GM18498 (cell line): ENCODE results near the gene IGSF11.
"Not testable (repeated sequence)": the region's sequence is repeated elsewhere in the genome, so short reads cannot be mapped to it uniquely, and the experiment has no call there.

Source experiments
- ATAC-seq: cut with Tn5 transposase; IDR thresholded peaks from one replicate; pipeline ENCODE4 v1.9.1; 2021; ENCODE audit warnings: mild to moderate bottlenecking, moderate library complexity; ENCODE audit not compliant: unreplicated experiment

The IGSF11 gene

DNA sequence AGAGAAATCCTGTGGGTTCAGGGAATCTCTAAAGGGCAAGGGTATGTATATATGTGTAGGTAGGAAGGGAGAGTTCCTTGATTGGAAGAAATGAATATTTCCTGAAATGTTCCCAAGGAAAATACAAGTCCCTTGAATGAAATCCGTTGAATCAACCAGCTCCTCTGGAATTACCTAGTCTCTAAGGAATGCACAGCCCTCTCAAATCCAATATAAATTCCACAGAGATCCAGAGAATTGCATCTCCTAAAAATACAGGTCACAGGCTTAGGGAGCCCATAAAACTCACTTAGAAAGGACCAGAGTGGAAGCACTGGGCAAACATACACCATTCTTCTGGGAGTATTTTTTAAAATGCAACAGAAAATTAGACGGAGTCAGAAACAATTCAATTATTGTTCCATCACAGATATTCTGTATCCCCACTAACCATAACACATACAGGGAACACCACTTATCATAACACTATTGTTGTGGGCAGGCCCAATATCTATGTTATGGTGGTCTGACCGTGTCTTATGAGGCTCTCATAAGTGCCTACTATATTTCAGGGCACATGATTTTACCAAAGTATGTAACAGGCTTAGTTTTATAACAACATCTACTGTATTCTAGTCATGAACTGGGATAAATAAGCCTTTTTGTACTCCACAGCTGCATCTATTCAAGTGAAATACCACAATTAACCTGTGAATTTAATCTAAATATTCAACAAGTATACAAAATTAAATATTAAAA, 43.7 kb downstream of the IGSF11 start:
- no peak for ATAC-seq

DNA sequence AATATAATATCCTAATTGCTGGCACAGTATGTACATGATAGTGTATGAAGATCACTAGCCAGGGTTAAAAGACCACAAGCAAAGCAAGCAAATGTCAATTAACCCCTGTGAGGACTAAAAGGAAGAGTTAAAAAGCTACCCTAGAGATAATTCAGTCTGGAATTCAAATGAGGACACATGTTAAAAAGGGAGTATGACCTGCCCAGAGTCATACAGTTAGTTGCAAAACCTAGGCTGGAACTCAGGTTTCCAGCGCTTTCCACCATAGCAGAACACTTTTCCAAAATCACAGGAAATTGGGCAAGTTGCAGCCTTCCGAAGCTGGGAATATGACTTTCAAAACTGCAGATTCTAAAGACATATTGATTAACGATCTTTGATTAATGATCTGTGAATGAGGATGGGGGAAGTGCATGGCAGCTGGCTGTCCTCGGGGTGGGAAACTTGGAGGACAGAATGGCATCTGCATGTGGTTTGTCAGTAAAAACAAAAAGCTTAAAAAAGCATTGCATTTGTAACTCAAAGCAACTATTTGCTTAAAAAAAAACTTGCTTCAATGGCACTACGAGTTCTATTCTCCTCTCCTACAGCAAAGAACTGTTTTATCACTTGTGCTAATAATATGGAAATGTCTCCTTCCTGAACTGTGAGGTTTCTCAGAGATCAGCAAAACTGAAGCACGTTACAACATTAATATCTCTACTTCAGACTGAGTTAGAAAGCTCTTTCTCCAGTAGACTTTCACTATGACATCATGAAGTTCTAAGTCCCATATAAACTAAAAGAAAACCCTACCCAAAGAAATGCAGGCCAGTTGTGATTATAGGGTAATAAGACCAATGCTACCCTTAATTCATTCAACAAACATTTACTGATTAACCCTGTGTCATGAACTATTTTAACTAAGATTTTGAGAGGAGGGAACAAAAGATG, 46.2 kb downstream of the IGSF11 start:
- no peak for ATAC-seq

DNA sequence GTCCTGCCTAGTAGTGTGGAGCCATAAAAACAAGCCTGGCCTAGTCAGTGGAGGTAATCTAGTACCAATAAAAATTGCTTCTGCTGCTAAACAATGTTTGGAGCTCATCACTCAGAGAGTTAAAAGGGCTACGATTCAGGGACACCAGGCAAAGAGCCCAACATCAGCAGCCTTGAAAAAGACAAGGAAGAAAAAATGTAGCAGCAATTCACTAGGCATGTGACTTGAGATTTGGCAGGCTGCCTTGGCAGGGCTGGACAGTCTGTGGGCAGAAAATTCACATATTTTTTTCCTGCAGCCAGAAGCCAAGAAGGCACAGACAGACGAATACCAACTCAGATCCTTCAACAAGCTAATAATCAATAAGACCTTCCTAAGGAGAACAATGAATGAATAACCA, 47.2 kb downstream of the IGSF11 start:
- no peak for ATAC-seq

DNA sequence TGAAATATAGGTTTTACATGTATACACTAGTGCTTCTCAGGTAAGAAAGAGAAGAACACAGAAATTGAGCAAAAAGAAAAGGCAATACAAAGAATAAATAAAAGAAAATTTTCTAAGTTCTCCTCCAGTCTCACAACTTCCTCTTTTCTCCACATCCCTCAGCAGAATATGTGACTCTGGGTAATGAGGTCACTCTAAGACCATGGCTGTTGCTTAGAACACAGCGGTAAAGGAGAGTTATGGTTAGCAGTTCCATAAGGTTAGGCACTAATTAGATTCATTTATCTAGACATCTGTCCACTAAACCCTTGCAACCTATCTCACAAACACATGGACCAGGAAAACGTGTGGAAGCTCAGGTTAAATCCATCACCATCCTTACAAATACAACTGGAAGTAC, 47.9 kb downstream of the IGSF11 start:
- ATAC-seq = no peak

DNA sequence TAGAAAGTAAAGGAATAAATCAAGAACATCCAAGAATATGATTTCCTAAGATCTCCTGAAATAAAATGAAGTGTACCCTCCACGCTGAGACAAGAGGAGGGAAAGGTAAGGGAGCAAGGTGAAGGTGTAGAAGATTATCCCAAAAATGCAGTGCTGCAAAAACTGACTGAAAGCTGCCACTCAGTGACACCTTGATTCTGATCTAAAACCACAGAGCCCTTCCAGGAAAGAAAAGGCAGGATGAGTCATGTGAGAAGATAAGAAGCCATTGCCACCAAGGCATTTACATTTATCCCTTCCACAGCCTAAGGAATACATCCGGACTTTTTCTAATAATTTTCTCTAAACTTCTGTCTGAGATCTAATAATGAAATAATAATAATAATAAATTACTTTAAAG, 49.9 kb downstream of the IGSF11 start:
- ATAC-seq = no peak

DNA sequence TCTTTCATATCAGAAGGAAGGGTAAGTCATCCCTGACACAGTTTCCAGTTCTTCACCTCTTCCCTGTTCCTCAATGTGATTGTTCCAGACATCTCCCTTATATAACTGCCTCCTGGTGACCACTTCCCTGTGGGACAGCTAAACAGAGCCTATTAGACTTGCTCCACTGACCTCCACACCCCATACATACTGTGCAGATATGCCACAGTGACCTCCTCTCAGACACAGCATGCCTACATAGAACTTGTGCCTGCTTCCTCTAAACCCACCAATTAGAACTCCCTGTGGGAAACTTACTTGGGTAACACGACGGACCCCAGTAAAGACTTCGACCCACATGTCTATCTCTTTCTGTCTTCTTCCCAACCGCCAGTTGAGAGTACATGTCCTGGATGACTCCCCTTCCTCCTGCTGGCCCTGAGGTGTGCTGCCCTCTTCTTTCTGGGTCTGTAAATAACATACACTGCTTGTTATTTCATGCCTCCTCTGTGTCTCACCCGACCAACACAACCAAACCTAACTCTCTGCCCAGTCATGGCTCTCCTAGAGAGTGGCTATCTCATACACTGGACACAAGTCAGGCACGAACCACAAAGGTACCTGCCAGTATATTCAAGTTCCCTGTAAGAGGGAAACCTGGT, 53.0 kb downstream of the IGSF11 start:
- no peak for ATAC-seq

DNA sequence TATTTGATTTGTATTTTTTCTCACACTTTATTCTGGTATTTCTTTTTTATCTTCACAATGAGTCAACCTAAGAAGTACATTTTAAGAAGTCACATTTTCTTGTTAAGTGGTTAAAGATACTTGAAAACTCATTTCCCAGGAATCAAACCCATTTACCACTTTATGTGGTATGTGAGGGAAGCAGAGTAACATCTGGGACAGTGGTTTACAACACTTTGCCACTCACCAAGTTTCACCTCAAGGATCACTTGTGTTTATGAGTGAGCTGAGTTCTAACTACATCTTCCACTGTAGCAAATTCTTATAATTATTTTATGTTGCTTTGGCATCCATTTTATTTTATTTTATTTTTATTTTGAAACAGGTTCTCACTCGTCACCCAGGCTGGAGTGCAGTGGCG, 53.8 kb downstream of the IGSF11 start:
- ATAC-seq = no peak

DNA sequence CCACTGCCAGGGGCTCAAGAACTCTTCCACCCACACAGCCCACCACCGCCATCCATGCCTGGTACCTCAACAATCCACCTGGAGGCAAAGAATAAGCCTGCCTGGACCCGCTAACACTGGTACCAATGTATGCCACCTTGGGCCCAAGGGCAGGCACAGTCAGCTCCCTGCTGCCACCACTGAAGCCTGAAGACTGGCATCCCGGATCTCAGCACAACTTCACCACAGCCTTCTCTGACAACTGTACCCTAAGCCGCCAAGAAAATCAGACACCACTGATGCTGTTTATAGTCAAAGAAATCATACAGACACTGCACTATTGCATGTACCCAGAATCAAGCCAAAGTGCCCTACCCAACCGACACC, 56.3 kb downstream of the IGSF11 start:
- no peak for ATAC-seq

DNA sequence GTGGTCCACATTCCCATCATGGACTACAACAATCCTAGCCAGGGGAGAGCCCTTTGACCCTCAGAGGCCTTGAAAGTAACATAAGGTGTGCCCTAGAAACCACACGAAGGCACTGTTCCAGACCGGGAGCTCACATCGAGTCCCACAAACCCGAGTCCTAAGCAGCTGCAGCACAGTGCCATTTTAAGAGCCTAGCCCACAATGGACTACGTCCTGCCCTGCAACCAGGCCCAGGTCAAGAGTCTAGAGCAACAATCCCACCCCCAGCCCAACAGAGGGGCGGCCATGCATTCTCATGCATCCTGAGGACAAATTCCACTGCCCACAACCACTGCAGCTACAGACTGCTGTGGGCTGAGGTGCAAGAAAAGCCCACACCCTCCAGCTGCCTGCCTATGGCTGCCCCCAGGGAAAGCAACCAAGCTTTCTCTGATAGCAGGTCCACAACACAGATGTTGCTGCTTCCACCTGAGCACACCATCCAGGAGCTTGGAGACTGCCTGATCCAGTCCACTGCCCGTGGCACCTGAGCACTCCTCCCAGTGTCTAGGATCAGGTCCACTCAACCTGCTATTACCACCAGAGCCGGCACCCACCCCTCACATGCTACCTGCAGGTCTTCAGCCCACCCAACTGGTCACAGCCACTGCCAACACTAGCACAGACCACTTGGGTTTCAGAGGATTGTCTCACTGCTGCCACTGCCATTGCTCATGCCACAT, 56.8 kb downstream of the IGSF11 start:
- no peak for ATAC-seq

DNA sequence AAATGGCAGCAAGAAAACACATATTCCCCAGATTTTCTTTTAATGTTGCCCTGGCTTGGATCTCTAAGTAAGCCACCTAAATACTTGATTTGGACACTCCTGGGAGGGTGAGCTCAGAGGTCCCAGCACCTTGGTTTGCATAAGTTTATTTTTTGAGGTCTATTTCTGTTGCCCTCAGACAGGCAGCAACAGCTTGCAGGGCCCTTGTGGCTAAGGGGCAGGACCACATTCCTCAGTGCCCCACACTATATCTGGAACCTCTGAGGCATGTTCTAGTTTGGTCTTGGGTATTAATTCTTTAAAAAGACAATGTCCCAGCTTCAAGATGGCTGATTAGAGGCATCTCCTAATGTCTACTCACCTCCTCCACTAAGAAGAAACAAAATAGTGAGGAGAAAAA, 57.5 kb downstream of the IGSF11 start:
- no peak for ATAC-seq

DNA sequence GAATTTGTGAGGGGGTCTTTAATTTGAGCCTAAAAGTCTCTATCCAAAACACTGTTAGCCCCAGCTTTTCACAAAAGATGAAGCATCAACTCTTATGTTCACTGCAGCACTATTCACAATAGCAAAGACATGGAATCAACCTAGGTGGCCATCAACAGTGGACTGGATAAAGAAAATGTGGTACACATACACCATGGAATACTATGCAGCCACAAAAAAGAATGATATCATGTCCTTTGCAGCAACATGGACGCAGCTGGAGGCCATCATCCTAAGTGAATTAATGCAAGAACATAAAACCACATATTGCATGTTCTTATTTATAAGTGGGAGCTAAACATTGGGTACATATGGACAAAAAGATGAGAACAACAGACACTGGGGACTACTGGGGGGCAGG, 59.2 kb downstream of the IGSF11 start:
- ATAC-seq = not testable (repeated sequence)

DNA sequence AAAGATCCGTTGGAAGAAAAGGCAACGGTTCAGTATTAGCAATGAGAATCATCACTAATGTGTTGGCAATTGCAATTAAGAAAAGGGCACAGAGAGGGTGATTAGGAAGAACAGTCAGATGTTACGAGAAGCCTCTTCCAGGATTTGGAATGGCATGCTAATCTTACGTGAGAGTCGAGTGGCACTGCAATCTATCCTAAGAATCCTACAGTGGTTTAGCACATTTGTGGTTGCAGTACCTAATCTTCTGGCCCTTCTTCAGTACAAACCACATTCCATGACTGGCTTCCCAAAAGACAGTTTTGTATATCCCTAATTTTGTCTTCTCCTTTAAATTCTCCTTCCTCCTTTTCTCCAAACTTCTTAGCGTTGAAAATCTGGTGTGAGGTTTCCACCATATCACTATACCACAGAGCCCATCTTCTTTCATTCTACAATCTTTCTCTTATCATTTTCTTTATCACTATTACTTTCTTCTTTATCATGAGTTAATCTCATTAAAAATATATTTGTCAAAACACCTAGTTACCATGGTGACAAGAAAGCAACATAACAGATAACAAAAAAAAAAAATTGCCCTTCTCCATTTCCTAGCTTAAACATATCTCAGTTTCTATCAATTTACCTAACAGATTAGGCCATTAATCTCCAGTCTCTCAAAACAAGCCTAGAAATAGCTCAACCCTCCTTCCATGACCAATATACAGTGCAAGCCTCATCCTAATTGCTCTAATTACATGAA, 60.1 kb downstream of the IGSF11 start:
- no peak for ATAC-seq

DNA sequence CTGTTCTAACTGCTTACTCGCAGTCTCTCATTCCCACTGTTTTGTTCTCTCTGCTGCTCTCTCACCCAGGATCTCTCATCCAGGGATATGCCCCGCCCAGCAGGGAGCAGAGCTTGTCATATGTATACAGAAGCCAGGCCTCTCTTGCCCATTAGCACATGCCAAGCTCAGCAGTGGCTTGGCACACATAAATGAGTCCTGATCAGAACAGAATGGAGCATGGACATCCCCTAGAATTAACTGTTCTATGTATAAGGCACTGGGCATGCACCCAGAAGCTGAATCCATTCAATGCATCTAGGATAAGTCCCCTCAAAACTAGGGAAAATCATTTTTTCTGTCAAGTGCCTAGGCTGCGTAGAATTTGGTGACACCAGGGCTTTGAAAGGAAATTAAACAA, 61.6 kb downstream of the IGSF11 start:
- ATAC-seq = no peak

DNA sequence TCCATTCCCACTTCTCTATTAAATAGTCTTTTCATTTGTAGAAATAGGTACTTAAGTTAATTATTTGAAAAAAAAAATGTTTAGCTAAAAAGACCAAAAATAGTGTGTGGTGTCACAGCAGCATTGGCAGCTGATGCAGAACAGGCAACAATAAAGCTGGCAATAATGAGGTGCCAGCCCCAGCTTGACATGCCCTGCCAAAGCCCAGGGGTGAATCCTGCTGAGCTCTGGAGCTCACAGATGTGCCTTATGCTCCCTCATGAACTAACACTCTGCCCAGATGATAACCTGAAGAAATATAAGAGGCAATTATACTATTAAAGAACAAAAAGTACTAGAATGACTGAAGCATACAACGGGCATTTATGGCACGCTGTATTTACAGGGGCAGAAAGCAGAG, 63.8 kb downstream of the IGSF11 start:
- no peak for ATAC-seq

DNA sequence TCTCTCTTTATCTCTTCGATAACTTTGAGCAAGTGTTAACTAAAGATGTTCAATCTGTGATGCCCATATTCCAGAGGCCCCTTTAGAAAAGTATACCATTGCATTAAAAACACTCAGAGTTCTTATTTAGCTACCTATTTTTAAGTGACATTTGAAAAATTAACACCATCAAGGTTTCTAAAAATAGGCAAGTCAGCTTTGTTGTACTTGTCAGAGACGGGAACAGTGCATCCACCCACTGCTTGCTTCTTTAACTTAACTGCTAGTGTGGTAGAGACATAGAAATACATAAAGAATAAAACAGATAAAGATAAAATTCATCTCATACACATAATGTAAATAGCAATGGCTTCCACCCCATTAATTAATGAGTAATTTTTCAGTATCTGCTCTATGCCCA, 66.0 kb downstream of the IGSF11 start:
- ATAC-seq = no peak

DNA sequence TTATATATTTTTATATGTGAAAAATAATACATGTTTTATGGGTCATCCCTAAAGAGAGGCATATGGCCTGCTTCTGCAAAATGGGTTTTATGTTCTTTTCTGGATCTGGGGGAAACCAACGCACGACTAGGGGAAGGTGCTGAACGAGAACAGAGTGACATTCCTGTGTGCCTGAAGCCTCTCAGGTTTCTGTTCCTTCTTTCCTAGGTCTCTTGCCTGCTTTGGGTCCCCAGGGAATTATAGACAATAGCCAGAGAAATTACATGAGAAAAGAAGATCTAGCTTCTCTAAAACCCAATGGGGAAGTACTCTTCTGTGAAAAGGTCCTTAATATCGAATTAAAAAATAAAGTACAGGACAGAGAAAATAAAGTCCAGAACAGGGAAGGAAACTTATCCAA, 66.5 kb downstream of the IGSF11 start:
- no peak for ATAC-seq

DNA sequence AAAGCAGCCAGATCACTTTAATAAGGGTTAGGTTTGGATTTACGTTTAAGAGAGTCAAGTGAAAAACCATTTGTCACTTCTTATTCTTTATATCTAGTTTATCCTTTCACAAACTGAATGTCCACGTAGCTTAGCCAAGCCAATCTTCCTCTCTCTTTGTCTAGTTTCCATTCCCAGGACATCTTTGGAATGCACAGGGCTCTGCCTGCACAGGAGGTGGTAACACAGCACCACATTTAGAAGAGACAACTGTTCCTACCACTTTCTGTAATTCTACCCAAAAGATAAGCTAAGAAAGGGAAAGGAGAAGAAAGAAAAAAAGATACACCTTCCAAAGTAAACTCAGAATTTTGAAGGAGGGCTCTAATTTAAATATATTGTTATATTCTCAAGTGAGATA, 67.9 kb downstream of the IGSF11 start:
- no peak for ATAC-seq

DNA sequence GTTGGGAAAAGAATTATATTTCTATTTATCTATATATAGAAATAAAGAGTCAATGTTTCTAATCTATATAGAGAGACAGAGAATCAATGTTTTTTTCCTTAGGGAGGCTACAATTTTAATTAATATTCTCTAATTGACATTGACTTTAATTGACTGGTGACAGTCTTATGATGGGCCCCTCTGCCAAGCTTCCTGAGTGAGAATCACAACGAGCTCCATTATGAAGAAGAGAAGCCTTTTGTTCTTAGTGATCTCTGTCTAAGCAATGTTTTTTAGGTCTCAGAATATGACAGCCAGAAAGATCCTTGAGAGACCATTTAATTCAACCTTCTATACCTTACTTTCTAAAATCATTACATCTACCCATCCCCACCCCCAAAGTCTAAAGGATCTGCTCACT, 70.9 kb downstream of the IGSF11 start:
- no peak for ATAC-seq

DNA sequence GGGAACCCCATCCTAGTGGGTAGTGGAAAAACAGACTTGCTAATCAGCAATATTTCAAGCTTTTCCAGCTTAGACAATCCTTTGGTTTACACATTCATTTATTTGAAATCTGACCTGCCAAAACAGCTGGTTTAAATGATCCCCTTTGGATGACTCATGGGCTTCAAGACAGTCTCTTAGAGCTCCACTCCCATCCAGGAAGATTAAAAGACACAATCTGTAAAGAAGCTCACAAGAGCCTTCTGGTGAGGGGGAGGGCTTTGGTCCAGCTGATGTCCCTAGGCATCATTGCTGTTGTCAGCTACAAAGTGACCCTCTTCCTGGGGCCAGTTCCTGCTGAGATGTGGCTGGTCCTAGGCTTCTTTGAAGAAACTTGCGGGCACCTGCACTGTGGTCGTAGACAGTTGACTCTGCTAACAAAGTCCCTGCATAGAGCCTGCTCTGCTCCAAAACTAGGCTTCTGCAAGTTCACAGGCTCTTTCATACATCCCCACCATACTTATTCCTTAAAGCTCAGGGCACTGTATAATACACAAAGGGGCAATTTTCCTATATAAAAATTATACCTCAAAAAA, 73.7 kb downstream of the IGSF11 start:
- no peak for ATAC-seq

DNA sequence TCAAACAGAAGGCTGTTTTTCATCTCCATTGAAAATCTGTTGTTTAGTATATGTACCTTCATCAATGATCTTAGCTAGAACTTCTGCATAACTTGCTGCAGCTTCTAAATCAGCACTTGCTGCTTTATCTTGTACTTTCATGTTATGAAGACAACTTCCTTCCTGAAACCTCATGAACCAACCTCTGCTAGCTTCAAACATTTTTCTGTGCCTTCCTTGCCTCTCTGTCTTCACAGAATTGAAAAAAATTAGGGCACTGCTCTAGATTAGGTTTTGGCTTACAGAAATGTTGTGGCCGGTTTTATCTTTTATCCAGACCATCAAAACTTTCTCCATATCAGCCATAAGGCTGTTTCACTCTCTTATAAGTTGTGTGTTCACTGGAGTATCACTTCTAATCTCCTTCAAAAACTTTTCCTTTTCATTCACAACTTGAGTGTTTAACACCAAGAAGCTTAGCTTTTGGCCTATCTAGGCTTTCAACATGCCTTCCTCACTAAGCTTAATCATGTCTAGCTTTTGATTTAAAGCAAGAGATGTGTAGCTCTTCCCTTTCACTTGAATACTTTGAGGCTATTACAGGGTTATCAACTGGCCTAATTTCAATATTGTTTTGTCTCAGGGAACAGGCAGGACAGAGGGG, 78.6 kb downstream of the IGSF11 start:
- no peak for ATAC-seq
